ENCODE results near the gene STRIP1.
"Not testable (repeated sequence)": the region's sequence is repeated elsewhere in the genome, so short reads cannot be mapped to it uniquely, and the experiment has no call there.

STRIP1 gene

GRCh38 chr1:110012100-110012780, 22.2 kb upstream of the STRIP1 start:
- Histone ChIP-seq H3K9me3 (ENCODE audit: low read length) (no peaks in the 10 kb centered on the region), H3K9ac (ENCODE audit: low read length) (no peak overlapping the region), H3K4me3 (ENCODE audit: low read depth in 1 of 2, low read length in 2 of 2) (no peak overlapping the region), H3K36me3 (ENCODE audit: insufficient read depth, low read length) (peaks cover 76% of the 10 kb centered on the region), H3K4me1 (ENCODE audit: insufficient read depth, low read length) (peaks cover 18% of the 10 kb centered on the region), H3K27me3 (ENCODE audit: control insufficient read depth in 1 of 2, insufficient read depth in 2 of 2, low read length in 2 of 2) (no peaks in the 10 kb centered on the region), H3K27ac (ENCODE audit: low read depth, low read length) (no peak overlapping the region)

GRCh38 chr1:110017792-110018191, 16.6 kb upstream of the STRIP1 start:
- H3K4me1 ChIP-seq (ENCODE audit: insufficient read depth, low read length), result no peaks in the 10 kb centered on the region
- H3K36me3 ChIP-seq (ENCODE audit: insufficient read depth, low read length), result peaks cover 93% of the 10 kb centered on the region
- no peaks in the 10 kb centered on the region for H3K27me3 ChIP-seq (ENCODE audit: control insufficient read depth in 1 of 2, insufficient read depth in 2 of 2, low read length in 2 of 2)
- H3K9ac ChIP-seq (ENCODE audit: low read length), result no peak overlapping the region
- no peak overlapping the region for H3K27ac ChIP-seq (ENCODE audit: low read depth, low read length)
- no peaks in the 10 kb centered on the region for H3K9me3 ChIP-seq (ENCODE audit: low read length)
- H3K4me3 ChIP-seq (ENCODE audit: low read depth in 1 of 2, low read length in 2 of 2), result no peak overlapping the region

- Histone ChIP-seq H3K9me3 (ENCODE audit: low read length) (no peaks in the 10 kb centered on the region), H3K36me3 (ENCODE audit: insufficient read depth, low read length) (peaks cover 95% of the 10 kb centered on the region), H3K27ac (ENCODE audit: low read depth, low read length) (no peak overlapping the region), H3K27me3 (ENCODE audit: control insufficient read depth in 1 of 2, insufficient read depth in 2 of 2, low read length in 2 of 2) (no peaks in the 10 kb centered on the region), H3K9ac (ENCODE audit: low read length) (no peak overlapping the region), H3K4me1 (ENCODE audit: insufficient read depth, low read length) (no peaks in the 10 kb centered on the region), H3K4me3 (ENCODE audit: low read depth in 1 of 2, low read length in 2 of 2) (no peak overlapping the region)
Observed at GRCh38 chr1:110018396-110018795, 16.0 kb upstream of the STRIP1 start.

- Histone ChIP-seq H3K4me1 (ENCODE audit: insufficient read depth, low read length) (no peaks in the 10 kb centered on the region), H3K27ac (ENCODE audit: low read depth, low read length) (no peak overlapping the region), H3K9me3 (ENCODE audit: low read length) (no peaks in the 10 kb centered on the region), H3K36me3 (ENCODE audit: insufficient read depth, low read length) (peaks cover 93% of the 10 kb centered on the region), H3K4me3 (ENCODE audit: low read depth in 1 of 2, low read length in 2 of 2) (no peak overlapping the region), H3K9ac (ENCODE audit: low read length) (no peak overlapping the region), H3K27me3 (ENCODE audit: control insufficient read depth in 1 of 2, insufficient read depth in 2 of 2, low read length in 2 of 2) (no peaks in the 10 kb centered on the region)
Observed at GRCh38 chr1:110019770-110020169, 14.7 kb upstream of the STRIP1 start.

- no peak overlapping the region for H3K4me3 ChIP-seq (ENCODE audit: low read depth in 1 of 2, low read length in 2 of 2)
- peaks cover 79% of the 10 kb centered on the region for H3K36me3 ChIP-seq (ENCODE audit: insufficient read depth, low read length)
- no peaks in the 10 kb centered on the region for H3K9me3 ChIP-seq (ENCODE audit: low read length)
- H3K27me3 ChIP-seq (ENCODE audit: control insufficient read depth in 1 of 2, insufficient read depth in 2 of 2, low read length in 2 of 2), result no peaks in the 10 kb centered on the region
- no peaks in the 10 kb centered on the region for H3K4me1 ChIP-seq (ENCODE audit: insufficient read depth, low read length)
- H3K9ac ChIP-seq (ENCODE audit: low read length), result no peak overlapping the region
- no peak overlapping the region for H3K27ac ChIP-seq (ENCODE audit: low read depth, low read length)
Observed at GRCh38 chr1:110021285-110021684, 13.1 kb upstream of the STRIP1 start.

- Histone ChIP-seq H3K4me1 (ENCODE audit: insufficient read depth, low read length) (peaks cover 3% of the 10 kb centered on the region), H3K27ac (ENCODE audit: low read depth, low read length) (no peak overlapping the region), H3K36me3 (ENCODE audit: insufficient read depth, low read length) (peaks cover 46% of the 10 kb centered on the region)
Observed at GRCh38 chr1:110024613-110025012, 9.8 kb upstream of the STRIP1 start.

GRCh38 chr1:110030687-110031086, 3.7 kb upstream of the STRIP1 start:
- H3K4me1 ChIP-seq (ENCODE audit: insufficient read depth, low read length), result peaks cover 19% of the 10 kb centered on the region
- not testable (repeated sequence) for H3K9me3 ChIP-seq (ENCODE audit: low read length); H3K27ac ChIP-seq (ENCODE audit: low read depth, low read length); H3K9ac ChIP-seq (ENCODE audit: low read length); H3K27me3 ChIP-seq (ENCODE audit: control insufficient read depth in 1 of 2, insufficient read depth in 2 of 2, low read length in 2 of 2); H3K4me3 ChIP-seq (ENCODE audit: low read depth in 1 of 2, low read length in 2 of 2); H3K36me3 ChIP-seq (ENCODE audit: insufficient read depth, low read length)

More at GRCh38 chr1:110024613-110025012, 9.8 kb upstream of the STRIP1 start:
- no peaks in the 10 kb centered on the region for H3K9me3 ChIP-seq (ENCODE audit: low read length)
- no peak overlapping the region for H3K9ac ChIP-seq (ENCODE audit: low read length)
- H3K27me3 ChIP-seq (ENCODE audit: control insufficient read depth in 1 of 2, insufficient read depth in 2 of 2, low read length in 2 of 2), result no peaks in the 10 kb centered on the region
- H3K4me3 ChIP-seq (ENCODE audit: low read depth in 1 of 2, low read length in 2 of 2), result no peak overlapping the region

- no peak overlapping the region for H3K9ac ChIP-seq (ENCODE audit: low read length)
- H3K4me3 ChIP-seq (ENCODE audit: low read depth in 1 of 2, low read length in 2 of 2), result no peak overlapping the region
- no peak overlapping the region for H3K27ac ChIP-seq (ENCODE audit: low read depth, low read length)
- H3K4me1 ChIP-seq (ENCODE audit: insufficient read depth, low read length), result peaks cover 21% of the 10 kb centered on the region
- no peaks in the 10 kb centered on the region for H3K36me3 ChIP-seq (ENCODE audit: insufficient read depth, low read length)
- H3K27me3 ChIP-seq (ENCODE audit: control insufficient read depth in 1 of 2, insufficient read depth in 2 of 2, low read length in 2 of 2), result no peaks in the 10 kb centered on the region
- no peaks in the 10 kb centered on the region for H3K9me3 ChIP-seq (ENCODE audit: low read length)
Observed at GRCh38 chr1:110032327-110032726, 2.1 kb upstream of the STRIP1 start.

- H3K9me3 ChIP-seq (ENCODE audit: low read length), result no peaks in the 10 kb centered on the region
- no peak overlapping the region for H3K9ac ChIP-seq (ENCODE audit: low read length)
- H3K27ac ChIP-seq (ENCODE audit: low read depth, low read length), result no peak overlapping the region
- no peaks in the 10 kb centered on the region for H3K27me3 ChIP-seq (ENCODE audit: control insufficient read depth in 1 of 2, insufficient read depth in 2 of 2, low read length in 2 of 2)
- peaks cover 21% of the 10 kb centered on the region for H3K4me1 ChIP-seq (ENCODE audit: insufficient read depth, low read length)
- peaks cover 4% of the 10 kb centered on the region for H3K36me3 ChIP-seq (ENCODE audit: insufficient read depth, low read length)
- peak overlapping the region in 1 of 2 donors; percentile 68 for H3K4me3 ChIP-seq (ENCODE audit: low read depth in 1 of 2, low read length in 2 of 2)
Observed at GRCh38 chr1:110033421-110033820, 1.0 kb upstream of the STRIP1 start.

GRCh38 chr1:110034040-110034450, 379 bp upstream of the STRIP1 start:
- H3K36me3 ChIP-seq (ENCODE audit: insufficient read depth, low read length), result peaks cover 10% of the 10 kb centered on the region
- H3K9ac ChIP-seq (ENCODE audit: low read length), result peak overlapping the region; percentile 30

GRCh38 chr1:110035236-110035752, 870 bp downstream of the STRIP1 start:
- Histone ChIP-seq H3K4me1 (ENCODE audit: insufficient read depth, low read length) (peaks cover 14% of the 10 kb centered on the region), H3K36me3 (ENCODE audit: insufficient read depth, low read length) (peaks cover 21% of the 10 kb centered on the region), H3K9me3 (ENCODE audit: low read length) (no peaks in the 10 kb centered on the region), H3K27me3 (ENCODE audit: control insufficient read depth in 1 of 2, insufficient read depth in 2 of 2, low read length in 2 of 2) (no peaks in the 10 kb centered on the region), H3K4me3 (ENCODE audit: low read depth in 1 of 2, low read length in 2 of 2) (peak overlapping the region; percentile 68 to 98), H3K9ac (ENCODE audit: low read length) (peak overlapping the region; percentile 62), H3K27ac (ENCODE audit: low read depth, low read length) (peak overlapping the region; percentile 95)

More at GRCh38 chr1:110034040-110034450, 379 bp upstream of the STRIP1 start:
- Histone ChIP-seq H3K27me3 (ENCODE audit: control insufficient read depth in 1 of 2, insufficient read depth in 2 of 2, low read length in 2 of 2) (no peaks in the 10 kb centered on the region), H3K9me3 (ENCODE audit: low read length) (no peaks in the 10 kb centered on the region), H3K4me3 (ENCODE audit: low read depth in 1 of 2, low read length in 2 of 2) (peak overlapping the region; percentile 49 to 68), H3K4me1 (ENCODE audit: insufficient read depth, low read length) (peaks cover 21% of the 10 kb centered on the region), H3K27ac (ENCODE audit: low read depth, low read length) (peak overlapping the region; percentile 67)

- H3K4me3 ChIP-seq (ENCODE audit: low read depth in 1 of 2, low read length in 2 of 2), result no peak overlapping the region
- H3K27ac ChIP-seq (ENCODE audit: low read depth, low read length), result no peak overlapping the region
- H3K9ac ChIP-seq (ENCODE audit: low read length), result no peak overlapping the region
- H3K27me3 ChIP-seq (ENCODE audit: control insufficient read depth in 1 of 2, insufficient read depth in 2 of 2, low read length in 2 of 2), result no peaks in the 10 kb centered on the region
- peaks cover 14% of the 10 kb centered on the region for H3K4me1 ChIP-seq (ENCODE audit: insufficient read depth, low read length)
- no peaks in the 10 kb centered on the region for H3K9me3 ChIP-seq (ENCODE audit: low read length)
- H3K36me3 ChIP-seq (ENCODE audit: insufficient read depth, low read length), result peaks cover 51% of the 10 kb centered on the region
Observed at GRCh38 chr1:110038271-110038670, 3.8 kb downstream of the STRIP1 start.

Measured in muscle layer of colon (tissue), 2 donors.